Gastrocnemius medialis (tissue), 4 donors: ENCODE data around the gene CADM3. TPM values are rescaled to one million over a fixed set of nuclear protein-coding genes. Genes with fewer than 3 reads are reported as not detected.

Experiments used
- ATAC-seq, 2 donors: fragments of 150-250 bp; one replicate each; pipeline ENCODE4 v1.9.1; 2016
- DNase-seq, 2 donors: peaks; one replicate each; pipeline ENCODE4 v3.0.0-alpha.2; 2019
- H3K27ac ChIP-seq, 4 donors: fragments of 200-600 bp; sonication (generic); 1 replicate in 1 of 4; 2 replicates in 3 of 4; pipeline ENCODE4 v1.5.1; 2016 to 2018; ENCODE audit warnings: mild to moderate bottlenecking in 2 of 4, moderate library complexity in 1 of 4
- H3K27me3 ChIP-seq, 3 donors: fragments of 200-600 bp; sonication (generic) in 2 of 3; 1 replicate in 1 of 3; 2 replicates in 2 of 3; pipeline versions ENCODE4 v1.5.1 to v1.6.0; 2016 to 2019; ENCODE audit warnings: mild to moderate bottlenecking in 1 of 3, moderate library complexity in 1 of 3
- H3K36me3 ChIP-seq, 2 donors: fragments of 200-600 bp; sonication (generic) in 1 of 2; one replicate each; pipeline ENCODE4 v1.5.1; 2017 to 2018
- H3K4me1 ChIP-seq, 2 donors: fragments of 200-600 bp; sonication (generic) in 1 of 2; one replicate each; pipeline ENCODE4 v1.5.1; 2016 to 2017; ENCODE audit warnings: mild to moderate bottlenecking in 2 of 2
- H3K4me3 ChIP-seq, 4 donors: fragments of 200-600 bp; sonication (generic) in 3 of 4; 1 replicate in 1 of 4; 2 replicates in 3 of 4; pipeline ENCODE4 v1.5.1; 2016 to 2019; ENCODE audit warnings: mild to moderate bottlenecking in 2 of 4
- H3K9me3 ChIP-seq, 3 donors: fragments of 200-600 bp; sonication (generic) in 2 of 3; 1 replicate in 1 of 3; 2 replicates in 2 of 3; pipeline ENCODE4 v1.5.1; 2016 to 2019
- POLR2A ChIP-seq, 2 donors: fragments of 450-650 bp; IDR thresholded peaks; one replicate each; pipeline ENCODE4 v1.6.1; 2017; ENCODE audit warnings: antibody characterized with exemption in 2 of 2, mild to moderate bottlenecking in 2 of 2, moderate library complexity in 2 of 2
- in situ Hi-C, 4 donors: fragments of 200-750 bp; cut with MboI; loops; one replicate each; pipeline versions ENCODE4 v1.15.0 to v1.8.0; 2017; ENCODE audit warnings: low sequenced_read_pairs in 4 of 4
- intact Hi-C: fragments of 100-400 bp; cut with DNase I; formaldehyde crosslinking; loops from one replicate; pipeline ENCODE4 v1.15.1; 2023; ENCODE audit warnings: low total_unique reads
- total RNA-seq, 4 donors: library from RNA; depleted of rRNA; stranded (reverse); fragments of >200 nt; gene quantifications; one replicate each; pipeline versions ENCODE4 v1.1.0 to v1.2.3, GENCODE V29; 2016
- TF ChIP-seq, protein P1 (sequence below), 5 experiments: fragments of 450-650 bp in 3 of 5; fragments of 200-600 bp in 2 of 5; sonication (generic) in 2 of 5; IDR thresholded peaks in 4 of 5; conservative IDR thresholded peaks in 1 of 5; 1 replicate in 4 of 5; 2 replicates in 1 of 5; pipeline ENCODE4 v1.5.1; 2016 to 2019; ENCODE audit warnings: antibody characterized with exemption in 5 of 5, mild to moderate bottlenecking in 3 of 5, moderate library complexity in 3 of 5

CADM3 gene
- total RNA-seq, 4 donors from 2014 or later, result 0.76 to 1.2 (median 1.0) TPM; not detected in 1

GRCh38 chr1:159177272-159177907, 6.0 kb downstream of the CADM3 start:
- H3K4me1 ChIP-seq, result no peaks in the 10 kb centered on the region
- in situ Hi-C loops, result no loop called here
- no peak overlapping the region for H3K27ac ChIP-seq
- ATAC-seq (peak in 1 of 2 donors; percentile 36), DNase-seq (no peak)
- intact Hi-C loops, result no loop called here
- no peaks in the 10 kb centered on the region for H3K36me3 ChIP-seq
- TF ChIP-seq, protein P1, sequence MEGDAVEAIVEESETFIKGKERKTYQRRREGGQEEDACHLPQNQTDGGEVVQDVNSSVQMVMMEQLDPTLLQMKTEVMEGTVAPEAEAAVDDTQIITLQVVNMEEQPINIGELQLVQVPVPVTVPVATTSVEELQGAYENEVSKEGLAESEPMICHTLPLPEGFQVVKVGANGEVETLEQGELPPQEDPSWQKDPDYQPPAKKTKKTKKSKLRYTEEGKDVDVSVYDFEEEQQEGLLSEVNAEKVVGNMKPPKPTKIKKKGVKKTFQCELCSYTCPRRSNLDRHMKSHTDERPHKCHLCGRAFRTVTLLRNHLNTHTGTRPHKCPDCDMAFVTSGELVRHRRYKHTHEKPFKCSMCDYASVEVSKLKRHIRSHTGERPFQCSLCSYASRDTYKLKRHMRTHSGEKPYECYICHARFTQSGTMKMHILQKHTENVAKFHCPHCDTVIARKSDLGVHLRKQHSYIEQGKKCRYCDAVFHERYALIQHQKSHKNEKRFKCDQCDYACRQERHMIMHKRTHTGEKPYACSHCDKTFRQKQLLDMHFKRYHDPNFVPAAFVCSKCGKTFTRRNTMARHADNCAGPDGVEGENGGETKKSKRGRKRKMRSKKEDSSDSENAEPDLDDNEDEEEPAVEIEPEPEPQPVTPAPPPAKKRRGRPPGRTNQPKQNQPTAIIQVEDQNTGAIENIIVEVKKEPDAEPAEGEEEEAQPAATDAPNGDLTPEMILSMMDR (IDR thresholded peaks at IDR 0.05 in 4 of 5, conservative IDR thresholded peaks at IDR 0.05 in 1 of 5), result no peak
- TF ChIP-seq POLR2A (IDR thresholded peaks at IDR 0.05), result no peak
- H3K9me3 ChIP-seq, result no peaks in the 10 kb centered on the region
- H3K4me3 ChIP-seq, result no peak overlapping the region
- peaks cover 5 to 11% (median 7%) of the 10 kb centered on the region in 3 donors for H3K27me3 ChIP-seq

GRCh38 chr1:159179906-159180305, 8.5 kb downstream of the CADM3 start:
- Histone ChIP-seq H3K9me3 (no peaks in the 10 kb centered on the region), H3K4me3 (no peak overlapping the region), H3K4me1 (no peaks in the 10 kb centered on the region), H3K27ac (no peak overlapping the region), H3K36me3 (no peaks in the 10 kb centered on the region), H3K27me3 (no peaks in the 10 kb centered on the region)
- ATAC-seq, result no peak
- intact Hi-C loops (no loop called here), in situ Hi-C loops (no loop called here)
- TF ChIP-seq, protein P1 (IDR thresholded peaks at IDR 0.05 in 4 of 5, conservative IDR thresholded peaks at IDR 0.05 in 1 of 5), result no peak
- no peak for TF ChIP-seq POLR2A (IDR thresholded peaks at IDR 0.05)
- no peak for DNase-seq

DNA sequence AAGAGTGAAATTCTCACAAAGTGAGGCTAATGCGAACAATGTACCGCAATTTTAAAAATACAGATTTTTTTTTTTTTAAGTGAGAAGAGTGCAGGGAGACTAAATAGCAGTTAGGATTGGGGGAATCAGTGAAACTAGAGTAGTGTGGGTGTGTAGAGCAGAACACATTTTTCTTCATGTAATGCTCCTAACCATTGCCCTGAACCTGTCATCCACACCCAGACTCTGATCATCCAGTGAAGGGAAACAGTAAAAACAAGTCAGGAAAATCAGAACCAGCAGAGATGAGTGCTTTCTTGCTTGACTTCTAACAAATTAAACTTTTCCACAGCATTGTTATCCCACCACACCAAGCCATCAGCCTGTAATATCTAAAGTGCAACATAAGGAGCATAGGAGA, 9.1 kb downstream of the CADM3 start:
- ATAC-seq (no peak), DNase-seq (no peak)
- no peak overlapping the region for H3K27ac ChIP-seq
- intact Hi-C loops (no loop called here), in situ Hi-C loops (no loop called here)
- H3K9me3 ChIP-seq, result no peaks in the 10 kb centered on the region
- TF ChIP-seq, protein P1 (IDR thresholded peaks at IDR 0.05 in 4 of 5, conservative IDR thresholded peaks at IDR 0.05 in 1 of 5), result no peak
- TF ChIP-seq POLR2A (IDR thresholded peaks at IDR 0.05), result no peak
- H3K4me1 ChIP-seq, result no peaks in the 10 kb centered on the region
- no peaks in the 10 kb centered on the region for H3K36me3 ChIP-seq
- H3K4me3 ChIP-seq, result no peak overlapping the region
- H3K27me3 ChIP-seq, result no peaks in the 10 kb centered on the region

- Histone ChIP-seq H3K27me3 (no peaks in the 10 kb centered on the region), H3K4me3 (no peak overlapping the region), H3K36me3 (no peaks in the 10 kb centered on the region), H3K4me1 (no peaks in the 10 kb centered on the region), H3K9me3 (no peaks in the 10 kb centered on the region), H3K27ac (no peak overlapping the region)
- in situ Hi-C loops, result no loop called here
- ATAC-seq (no peak), DNase-seq (no peak)
- no peak for TF ChIP-seq POLR2A (IDR thresholded peaks at IDR 0.05)
- TF ChIP-seq, protein P1 (IDR thresholded peaks at IDR 0.05 in 4 of 5, conservative IDR thresholded peaks at IDR 0.05 in 1 of 5), result no peak
- intact Hi-C loops, result no loop called here
Measured at GRCh38 chr1:159181328-159182024, 10.1 kb downstream of the CADM3 start.
